ENCODE data around the gene SUCO.
A peak's percentile ranks its signal among the peaks of the same experiment; 100 is the strongest.
"Not testable (repeated sequence)": the region's sequence is repeated elsewhere in the genome, so short reads cannot be mapped to it uniquely, and the experiment has no call there.

SUCO gene

GRCh38 chr1:172532700-172533512 is at the start of gene SUCO:
Gene SUCO, plus strand, starts transcription at chr1:172533150. Its CDS starts 286 bp downstream, at chr1:172533436.
- DNase-seq, result peak; percentile 99

GRCh38 chr1:172483448-172483847 is 49.5 kb upstream of the SUCO start:
- no peak for DNase-seq

GRCh38 chr1:172484252-172484651 is 48.7 kb upstream of the SUCO start:
- DNase-seq, result no peak

GRCh38 chr1:172485626-172486025 is 47.3 kb upstream of the SUCO start:
- DNase-seq, result no peak

GRCh38 chr1:172486805-172487454 is 46.0 kb upstream of the SUCO start:
- no peak for DNase-seq

GRCh38 chr1:172487550-172487949 is 45.4 kb upstream of the SUCO start:
- DNase-seq, result no peak

- DNase-seq, result no peak
Observed at GRCh38 chr1:172488393-172488792, 44.6 kb upstream of the SUCO start.

- DNase-seq, result no peak
Observed at GRCh38 chr1:172489847-172490246, 43.1 kb upstream of the SUCO start.

GRCh38 chr1:172492421-172492820 is 40.5 kb upstream of the SUCO start:
- no peak for DNase-seq

GRCh38 chr1:172494166-172494565 is 38.8 kb upstream of the SUCO start:
- DNase-seq, result no peak

GRCh38 chr1:172496127-172496526 is 36.8 kb upstream of the SUCO start:
- not testable (repeated sequence) for DNase-seq

- no peak for DNase-seq
Observed at GRCh38 chr1:172496678-172497077, 36.3 kb upstream of the SUCO start.

- DNase-seq, result no peak
Observed at GRCh38 chr1:172497230-172497629, 35.7 kb upstream of the SUCO start.

- DNase-seq, result no peak
Observed at GRCh38 chr1:172498857-172499256, 34.1 kb upstream of the SUCO start.

GRCh38 chr1:172499636-172500141 is 33.3 kb upstream of the SUCO start:
- DNase-seq, result no peak

GRCh38 chr1:172500207-172500606 is 32.7 kb upstream of the SUCO start:
- DNase-seq, result no peak

- DNase-seq, result no peak
Observed at GRCh38 chr1:172507741-172508140, 25.2 kb upstream of the SUCO start.

- DNase-seq, result no peak
Observed at GRCh38 chr1:172510479-172510878, 22.5 kb upstream of the SUCO start.

GRCh38 chr1:172512591-172512990 is 20.4 kb upstream of the SUCO start:
- DNase-seq, result no peak

GRCh38 chr1:172513479-172513878 is 19.5 kb upstream of the SUCO start:
- DNase-seq, result no peak

- DNase-seq, result no peak
Observed at GRCh38 chr1:172514108-172514507, 18.8 kb upstream of the SUCO start.

- no peak for DNase-seq
Observed at GRCh38 chr1:172515436-172515835, 17.5 kb upstream of the SUCO start.

GRCh38 chr1:172515927-172516326 is 17.0 kb upstream of the SUCO start:
- no peak for DNase-seq

- no peak for DNase-seq
Observed at GRCh38 chr1:172517081-172517480, 15.9 kb upstream of the SUCO start.

Data from NCI-H187 treated with DMSO at 0.1 percent for 48 hours (cell line).